Muscle of leg (tissue), 11 donors: Measurements from ENCODE around the gene FOXI1. TPM values are rescaled to one million over a fixed set of nuclear protein-coding genes. Genes with fewer than 3 reads are reported as not detected.

Source experiments
- DNase-seq: peaks from one replicate; pipeline ENCODE4 v3.0.0; 2013
- H3K27ac ChIP-seq: one replicate; pipeline ENCODE4 v1.5.1; 2013; ENCODE audit warnings: mild to moderate bottlenecking, low read length, control low read depth
- H3K27me3 ChIP-seq: one replicate; pipeline ENCODE4 v1.6.1; 2013; ENCODE audit warnings: low read length; ENCODE audit not compliant: control insufficient read depth, insufficient read depth
- H3K36me3 ChIP-seq: one replicate; pipeline ENCODE4 v1.6.1; 2013; ENCODE audit warnings: low read length; ENCODE audit not compliant: control insufficient read depth, insufficient read depth
- H3K4me1 ChIP-seq: one replicate; pipeline ENCODE4 v1.6.1; 2013; ENCODE audit warnings: low read length; ENCODE audit not compliant: control insufficient read depth, insufficient read depth
- H3K4me3 ChIP-seq: one replicate; pipeline ENCODE4 v1.5.1; 2013; ENCODE audit warnings: low read length, control low read depth
- H3K9me3 ChIP-seq: replicated peaks from 2 replicates; pipeline ENCODE4 v1.6.1; 2013; ENCODE audit warnings: low read depth, low read length; ENCODE audit not compliant: control insufficient read depth
- WGBS: methylation state at CpG from one replicate; pipeline ENCODE4 v1.1.5; 2013; ENCODE audit warnings: missing lambda C conversion rate; ENCODE audit not compliant: insufficient coverage; 5-methylcytosine and 5-hydroxymethylcytosine counted together
- polyA plus RNA-seq, 8 donors: library from polyadenylated mRNA; unstranded; fragments of 120-200 nt; gene quantifications; one replicate each; pipeline versions ENCODE4 v1.2.1 to v1.2.3, GENCODE V29; 2013; ENCODE audit warnings: inconsistent platforms in 1 of 8, low replicate concordance in 1 of 8; ENCODE audit not compliant: insufficient read length in 8 of 8, insufficient read depth in 1 of 8
- total RNA-seq: library from RNA; stranded (reverse); fragments of 120-200 nt; gene quantifications from one replicate; pipeline ENCODE4 v1.2.4, GENCODE V29; 2013

Gene FOXI1
- total and polyA plus RNA-seq, 9 donors: not detected

GRCh38 chr5:170075696-170076095 lies 30.0 kb upstream of the FOXI1 start:
- Histone ChIP-seq H3K27me3 (no peaks in the 10 kb centered on the region), H3K27ac (no peak overlapping the region), H3K9me3 (no peaks in the 10 kb centered on the region), H3K4me3 (no peak overlapping the region), H3K4me1 (peaks cover 14% of the 10 kb centered on the region), H3K36me3 (no peaks in the 10 kb centered on the region)
- no peak for DNase-seq
- WGBS: 22% methylated on average over 6 of the region's 7 CpGs

GRCh38 chr5:170076211-170076610 lies 29.5 kb upstream of the FOXI1 start:
- H3K27ac ChIP-seq: no peak overlapping the region
- peaks cover 14% of the 10 kb centered on the region for H3K4me1 ChIP-seq
- no peaks in the 10 kb centered on the region for H3K36me3 ChIP-seq
- no peak overlapping the region for H3K4me3 ChIP-seq
- no peak for DNase-seq
- no peaks in the 10 kb centered on the region for H3K9me3 ChIP-seq
- no CpG with 5 or more reads among the region's 1 CpG for WGBS
- no peaks in the 10 kb centered on the region for H3K27me3 ChIP-seq

GRCh38 chr5:170076739-170077138 lies 29.0 kb upstream of the FOXI1 start:
- Histone ChIP-seq H3K27ac (no peak overlapping the region), H3K36me3 (no peaks in the 10 kb centered on the region), H3K4me3 (no peak overlapping the region), H3K4me1 (peaks cover 14% of the 10 kb centered on the region), H3K9me3 (no peaks in the 10 kb centered on the region), H3K27me3 (no peaks in the 10 kb centered on the region)
- no peak for DNase-seq

- Histone ChIP-seq H3K4me3 (no peak overlapping the region), H3K27me3 (no peaks in the 10 kb centered on the region), H3K36me3 (no peaks in the 10 kb centered on the region), H3K4me1 (peaks cover 14% of the 10 kb centered on the region), H3K9me3 (no peaks in the 10 kb centered on the region), H3K27ac (no peak overlapping the region)
- WGBS: 77% methylated on average over 4 of the region's 5 CpGs
- DNase-seq: no peak
These were observed 28.2 kb upstream of the FOXI1 start for GRCh38 chr5:170077526-170077925.

- WGBS: 73% methylated on average over 2 of the region's 3 CpGs
- Histone ChIP-seq H3K9me3 (no peaks in the 10 kb centered on the region), H3K27me3 (no peaks in the 10 kb centered on the region), H3K36me3 (no peaks in the 10 kb centered on the region), H3K27ac (no peak overlapping the region), H3K4me1 (peaks cover 14% of the 10 kb centered on the region), H3K4me3 (no peak overlapping the region)
- no peak for DNase-seq
These were observed 27.2 kb upstream of the FOXI1 start for GRCh38 chr5:170078458-170078857.

- Histone ChIP-seq H3K27ac (no peak overlapping the region), H3K27me3 (no peaks in the 10 kb centered on the region), H3K4me1 (peaks cover 14% of the 10 kb centered on the region), H3K9me3 (no peaks in the 10 kb centered on the region), H3K4me3 (no peak overlapping the region), H3K36me3 (no peaks in the 10 kb centered on the region)
- 84% methylated on average over 10 of the region's 13 CpGs for WGBS
- no peak for DNase-seq
These were observed 26.8 kb upstream of the FOXI1 start for GRCh38 chr5:170078931-170079330.

GRCh38 chr5:170080217-170080616 lies 25.5 kb upstream of the FOXI1 start:
- Histone ChIP-seq H3K4me3 (no peak overlapping the region), H3K27me3 (no peaks in the 10 kb centered on the region), H3K9me3 (no peaks in the 10 kb centered on the region), H3K36me3 (no peaks in the 10 kb centered on the region), H3K4me1 (peaks cover 12% of the 10 kb centered on the region), H3K27ac (no peak overlapping the region)
- DNase-seq: no peak
- WGBS: 100% methylated on average over 1 of the region's 1 CpG

- Histone ChIP-seq H3K36me3 (no peaks in the 10 kb centered on the region), H3K4me3 (no peak overlapping the region), H3K9me3 (no peaks in the 10 kb centered on the region), H3K27ac (no peak overlapping the region), H3K4me1 (peaks cover 5% of the 10 kb centered on the region), H3K27me3 (no peaks in the 10 kb centered on the region)
- 60% methylated on average over 4 of the region's 8 CpGs for WGBS
- DNase-seq: no peak
These were observed 24.8 kb upstream of the FOXI1 start for GRCh38 chr5:170080786-170081445.

- WGBS: 100% methylated on average over 2 of the region's 4 CpGs
- Histone ChIP-seq H3K4me1 (no peaks in the 10 kb centered on the region), H3K27me3 (no peaks in the 10 kb centered on the region), H3K4me3 (no peak overlapping the region), H3K36me3 (no peaks in the 10 kb centered on the region), H3K27ac (no peak overlapping the region), H3K9me3 (no peaks in the 10 kb centered on the region)
- no peak for DNase-seq
These were observed 24.1 kb upstream of the FOXI1 start for GRCh38 chr5:170081616-170082015.

- Histone ChIP-seq H3K36me3 (no peaks in the 10 kb centered on the region), H3K27ac (no peak overlapping the region), H3K4me3 (no peak overlapping the region), H3K9me3 (no peaks in the 10 kb centered on the region), H3K27me3 (no peaks in the 10 kb centered on the region), H3K4me1 (no peaks in the 10 kb centered on the region)
- DNase-seq: no peak
- 82% methylated on average over 6 of the region's 7 CpGs for WGBS
These were observed 23.0 kb upstream of the FOXI1 start for GRCh38 chr5:170082701-170083100.
